ENCODE results near the gene PGAP3.

Gene PGAP3

DNA sequence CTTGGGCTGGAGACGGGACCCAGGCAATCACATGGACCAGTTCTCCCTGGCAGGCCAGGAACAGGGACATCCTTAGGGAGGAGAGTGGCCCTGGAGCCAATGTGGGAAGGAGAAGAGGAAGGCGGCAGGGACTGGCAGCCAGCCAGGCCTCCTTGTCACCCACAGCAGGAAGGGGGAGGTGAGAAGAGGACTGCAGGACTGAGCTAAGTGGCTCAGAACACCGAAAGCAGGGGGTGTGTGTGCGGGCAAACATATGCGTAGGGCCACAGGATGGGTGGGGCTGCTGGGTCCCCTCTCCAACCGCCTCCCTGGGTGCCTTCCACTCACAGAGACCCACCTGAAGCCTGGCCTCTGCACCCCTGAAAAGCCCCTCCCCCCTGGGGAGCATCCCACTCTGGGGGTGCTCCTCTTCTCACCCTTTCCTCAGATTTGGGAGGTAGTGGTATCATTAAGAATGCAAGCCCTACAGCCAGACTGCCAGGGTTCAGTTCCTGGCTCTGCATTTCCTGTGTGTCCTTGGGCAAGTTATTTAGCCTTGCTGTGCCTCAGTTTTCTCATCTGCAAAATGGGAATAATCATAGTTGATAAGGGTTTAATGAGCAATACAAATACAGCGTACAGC is 11.5 kb downstream of the PGAP3 start (continued):
- TF ChIP-seq ZNF175 (tag by site-specific recombination; IDR thresholded peaks at IDR 0.05) = no peak
- no peak for TF ChIP-seq ZNF184 (tag by site-specific recombination; IDR thresholded peaks at IDR 0.05)
- no peak for TF ChIP-seq ZNF670 (tag by site-specific recombination; IDR thresholded peaks at IDR 0.05; ENCODE audit: low read depth)
- peak; percentile 48; the same call in 1 of the 2 replicates for TF ChIP-seq ZNF660 (tag by site-specific recombination; IDR thresholded peaks at IDR 0.05)
- no peak for TF ChIP-seq KLF16 (tag by site-specific recombination; IDR thresholded peaks at IDR 0.05)
- no peak for TF ChIP-seq ZNF747 (tag by site-specific recombination; IDR thresholded peaks at IDR 0.05)
- TF ChIP-seq ZNF335 (tag by site-specific recombination; conservative IDR thresholded peaks at IDR 0.05) = no peak
- no peak for TF ChIP-seq ZNF560 (tag by site-specific recombination; IDR thresholded peaks at IDR 0.05; ENCODE audit: borderline replicate concordance)
- TF ChIP-seq, protein P1, sequence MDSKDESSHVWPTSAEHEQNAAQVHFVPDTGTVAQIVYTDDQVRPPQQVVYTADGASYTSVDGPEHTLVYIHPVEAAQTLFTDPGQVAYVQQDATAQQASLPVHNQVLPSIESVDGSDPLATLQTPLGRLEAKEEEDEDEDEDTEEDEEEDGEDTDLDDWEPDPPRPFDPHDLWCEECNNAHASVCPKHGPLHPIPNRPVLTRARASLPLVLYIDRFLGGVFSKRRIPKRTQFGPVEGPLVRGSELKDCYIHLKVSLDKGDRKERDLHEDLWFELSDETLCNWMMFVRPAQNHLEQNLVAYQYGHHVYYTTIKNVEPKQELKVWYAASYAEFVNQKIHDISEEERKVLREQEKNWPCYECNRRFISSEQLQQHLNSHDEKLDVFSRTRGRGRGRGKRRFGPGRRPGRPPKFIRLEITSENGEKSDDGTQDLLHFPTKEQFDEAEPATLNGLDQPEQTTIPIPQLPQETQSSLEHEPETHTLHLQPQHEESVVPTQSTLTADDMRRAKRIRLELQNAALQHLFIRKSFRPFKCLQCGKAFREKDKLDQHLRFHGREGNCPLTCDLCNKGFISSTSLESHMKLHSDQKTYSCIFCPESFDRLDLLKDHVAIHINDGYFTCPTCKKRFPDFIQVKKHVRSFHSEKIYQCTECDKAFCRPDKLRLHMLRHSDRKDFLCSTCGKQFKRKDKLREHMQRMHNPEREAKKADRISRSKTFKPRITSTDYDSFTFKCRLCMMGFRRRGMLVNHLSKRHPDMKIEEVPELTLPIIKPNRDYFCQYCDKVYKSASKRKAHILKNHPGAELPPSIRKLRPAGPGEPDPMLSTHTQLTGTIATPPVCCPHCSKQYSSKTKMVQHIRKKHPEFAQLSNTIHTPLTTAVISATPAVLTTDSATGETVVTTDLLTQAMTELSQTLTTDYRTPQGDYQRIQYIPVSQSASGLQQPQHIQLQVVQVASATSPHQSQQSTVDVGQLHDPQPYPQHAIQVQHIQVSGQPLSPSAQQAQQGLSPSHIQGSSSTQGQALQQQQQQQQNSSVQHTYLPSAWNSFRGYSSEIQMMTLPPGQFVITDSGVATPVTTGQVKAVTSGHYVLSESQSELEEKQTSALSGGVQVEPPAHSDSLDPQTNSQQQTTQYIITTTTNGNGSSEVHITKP (tag by site-specific recombination; IDR thresholded peaks at IDR 0.05) = peak; percentile 93
- TF ChIP-seq ZNF311 (tag by site-specific recombination; IDR thresholded peaks at IDR 0.05; ENCODE audit: borderline replicate concordance) = no peak
- TF ChIP-seq ZNF664 (tag by site-specific recombination; IDR thresholded peaks at IDR 0.05) = peak; percentile 50; the same call in 1 of the 2 replicates
- no peak for TF ChIP-seq ZBTB6 (tag by site-specific recombination; IDR thresholded peaks at IDR 0.05)
- peak; percentile 87 for TF ChIP-seq GLIS1 (tag by site-specific recombination; IDR thresholded peaks at IDR 0.05)
- no peak for TF ChIP-seq ZNF621 (tag by site-specific recombination; IDR thresholded peaks at IDR 0.05)
- no peak for TF ChIP-seq ZNF48 (tag by site-specific recombination; IDR thresholded peaks at IDR 0.05)
- no peak for TF ChIP-seq ZNF26 (tag by site-specific recombination; IDR thresholded peaks at IDR 0.05)
- no peak for TF ChIP-seq ZNF174 (tag by site-specific recombination; IDR thresholded peaks at IDR 0.05)
- no peak for TF ChIP-seq ZNF324 (tag by site-specific recombination; IDR thresholded peaks at IDR 0.05)
- no peak for TF ChIP-seq ZBTB26 (tag by site-specific recombination; optimal IDR thresholded peaks at IDR 0.05)
- no peak for TF ChIP-seq HOXD13 (CRISPR knock-in tag; IDR thresholded peaks at IDR 0.05; ENCODE audit: borderline replicate concordance)
- no peak for TF ChIP-seq ZSCAN23 (tag by site-specific recombination; IDR thresholded peaks at IDR 0.05)
- no peak for TF ChIP-seq ZNF10 (tag by site-specific recombination; IDR thresholded peaks at IDR 0.05)
- TF ChIP-seq ZFP41 (tag by site-specific recombination; IDR thresholded peaks at IDR 0.05; ENCODE audit: borderline replicate concordance) = no peak
- TF ChIP-seq ZNF514 (tag by site-specific recombination; IDR thresholded peaks at IDR 0.05) = no peak
- TF ChIP-seq ZNF610 (tag by site-specific recombination; IDR thresholded peaks at IDR 0.05; ENCODE audit: borderline replicate concordance) = no peak
- TF ChIP-seq INSM2 (tag by site-specific recombination; IDR thresholded peaks at IDR 0.05) = no peak
- TF ChIP-seq ZNF223 (tag by site-specific recombination; IDR thresholded peaks at IDR 0.05) = no peak
- no peak for TF ChIP-seq ZFP3 (tag by site-specific recombination; IDR thresholded peaks at IDR 0.05; ENCODE audit: low read depth)
- TF ChIP-seq ZNF416 (tag by site-specific recombination; IDR thresholded peaks at IDR 0.05) = no peak
- no peak for TF ChIP-seq TCF7L2 (IDR thresholded peaks at IDR 0.05; ENCODE audit: borderline replicate concordance, low read depth, low read length)
- no peak for TF ChIP-seq KLF7 (tag by site-specific recombination; IDR thresholded peaks at IDR 0.05; ENCODE audit: borderline replicate concordance)
- TF ChIP-seq ZNF391 (tag by site-specific recombination; IDR thresholded peaks at IDR 0.05; ENCODE audit: borderline replicate concordance, low read depth) = no peak
- TF ChIP-seq KLF10 (tag by site-specific recombination; IDR thresholded peaks at IDR 0.05) = no peak
- no peak for TF ChIP-seq ZNF843 (tag by site-specific recombination; IDR thresholded peaks at IDR 0.05)

Data from HEK293 (cell line).